ENCODE measurements around the gene EGFL8. TPM values are rescaled to one million over a fixed set of nuclear protein-coding genes. Genes with fewer than 3 reads are reported as not detected.

EGFL8 gene
- total RNA-seq, 1 donor from 2014 or later: 31.3 TPM

DNA sequence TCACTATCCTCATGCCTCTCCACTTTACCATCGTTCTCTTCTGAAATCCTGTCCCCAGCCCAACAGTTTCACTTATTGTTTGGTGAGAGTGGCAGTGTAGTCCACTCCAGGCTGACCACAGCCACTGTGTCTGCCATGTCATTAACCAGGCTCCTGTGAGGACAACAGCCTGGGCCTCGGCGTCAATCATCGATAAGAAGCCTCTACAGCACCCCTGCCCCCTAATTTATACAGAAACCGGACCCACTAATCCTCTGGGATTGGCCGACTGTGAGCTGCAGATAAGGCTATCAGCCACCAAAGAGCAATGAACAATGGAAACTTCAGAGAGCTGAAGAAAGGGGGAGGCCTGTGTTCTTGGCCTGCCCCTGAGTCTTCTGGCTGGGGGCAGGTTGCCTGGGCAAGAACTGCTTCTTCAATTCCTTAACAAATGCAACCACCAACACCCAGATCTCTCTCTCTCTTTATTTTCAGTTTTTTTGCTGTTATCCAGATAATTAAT, 3.4 kb downstream of the EGFL8 start:
- DNase-seq: no peak

DNA sequence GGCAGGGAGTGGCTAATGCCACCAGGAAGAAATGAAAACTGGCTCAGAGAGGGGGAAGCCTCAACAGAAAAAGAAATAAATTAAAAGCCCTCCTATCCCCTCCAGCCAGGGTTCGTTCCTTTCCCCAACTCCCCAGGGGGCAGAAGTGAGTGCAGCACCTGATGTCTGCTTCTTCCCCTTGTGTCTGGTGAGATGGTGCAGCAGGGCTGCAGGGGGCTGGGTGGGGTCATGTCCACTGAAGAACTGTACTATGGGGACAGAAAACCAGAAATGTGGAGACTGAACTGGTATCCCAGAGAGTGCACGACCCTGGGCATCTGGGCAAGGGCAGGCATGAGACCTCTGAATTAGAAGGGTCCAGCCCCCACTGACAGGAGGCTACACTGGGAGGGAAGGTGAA, 4.0 kb downstream of the EGFL8 start:
- DNase-seq: no peak

GRCh38 chr6:32168807-32169591, 4.6 kb downstream of the EGFL8 start:
- DNase-seq: no peak

DNA sequence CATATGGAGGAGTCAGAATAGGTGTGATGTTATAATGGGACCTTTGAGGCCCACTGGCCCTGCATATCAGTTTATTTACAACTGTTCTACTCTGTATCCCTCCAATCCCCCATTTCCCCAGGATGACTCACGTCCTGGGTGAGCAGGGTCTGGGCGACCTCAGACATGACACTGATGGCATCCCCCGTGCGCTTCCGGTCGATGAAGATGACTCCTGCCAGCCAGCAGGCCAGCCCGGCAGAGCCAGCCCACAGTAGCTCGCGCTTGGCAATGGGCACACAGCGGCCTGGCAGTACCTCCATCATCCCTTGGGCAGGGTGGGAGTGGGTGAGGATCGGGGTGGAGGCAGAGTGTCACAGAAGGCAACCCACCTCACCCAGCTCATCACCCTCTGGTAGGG, 5.9 kb downstream of the EGFL8 start:
- DNase-seq: no peak

- no peak for DNase-seq
Measured at GRCh38 chr6:32171234-32171633, 6.8 kb downstream of the EGFL8 start.

DNA sequence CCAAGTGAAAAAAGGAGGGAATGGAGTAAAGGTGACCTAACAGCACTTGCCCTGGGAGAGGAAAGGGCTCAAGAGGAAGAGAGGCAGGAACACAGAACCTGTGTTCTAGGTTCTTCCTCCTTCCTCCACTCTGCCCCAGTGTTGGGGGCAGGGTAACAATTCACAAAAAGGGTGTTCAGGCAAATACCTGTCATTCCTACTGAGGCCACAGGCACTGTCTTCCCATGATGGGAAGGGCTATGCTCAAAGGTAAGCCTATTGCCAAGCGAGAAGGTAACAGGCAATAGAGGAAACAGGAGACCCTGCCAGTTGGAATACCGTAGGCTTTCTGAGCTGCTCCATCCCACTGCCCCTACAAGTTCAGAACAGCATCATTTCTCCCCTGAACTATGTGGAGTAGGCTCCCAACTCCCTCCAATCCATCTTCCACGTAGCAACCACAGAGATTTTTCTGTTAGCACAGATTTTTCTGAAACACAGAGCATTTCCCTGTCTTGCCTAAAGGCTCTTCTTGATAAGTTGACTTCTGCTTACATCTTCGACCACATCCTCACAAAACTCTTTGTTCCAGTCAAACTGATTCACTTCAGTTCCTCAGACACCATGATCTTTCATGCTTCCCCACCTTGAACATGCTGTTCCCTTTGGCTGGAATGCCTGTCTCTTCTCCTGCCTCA, 8.8 kb downstream of the EGFL8 start:
- DNase-seq: no peak

- no peak for DNase-seq
Measured at GRCh38 chr6:32174416-32174815, 10.0 kb downstream of the EGFL8 start.

DNA sequence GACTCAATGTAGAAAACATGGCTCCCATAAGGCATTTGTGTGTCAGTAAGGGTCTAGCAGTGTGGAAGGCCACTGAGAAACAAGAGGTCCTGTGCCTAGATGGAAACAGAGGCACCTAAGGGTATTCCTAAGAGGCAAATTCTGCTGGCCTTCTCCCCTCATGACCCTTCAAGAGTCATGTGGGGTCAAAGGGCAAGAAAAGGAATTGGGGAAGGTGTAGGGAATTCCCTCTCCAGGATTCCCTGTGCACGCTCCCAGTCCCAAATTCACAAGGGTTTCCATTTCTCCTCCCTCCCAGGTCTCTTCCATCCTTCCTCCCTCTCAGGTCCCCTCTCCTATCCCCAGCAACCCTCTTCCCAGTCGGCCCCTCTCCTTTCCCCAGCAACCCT, 10.9 kb downstream of the EGFL8 start:
- no peak for DNase-seq

DNA sequence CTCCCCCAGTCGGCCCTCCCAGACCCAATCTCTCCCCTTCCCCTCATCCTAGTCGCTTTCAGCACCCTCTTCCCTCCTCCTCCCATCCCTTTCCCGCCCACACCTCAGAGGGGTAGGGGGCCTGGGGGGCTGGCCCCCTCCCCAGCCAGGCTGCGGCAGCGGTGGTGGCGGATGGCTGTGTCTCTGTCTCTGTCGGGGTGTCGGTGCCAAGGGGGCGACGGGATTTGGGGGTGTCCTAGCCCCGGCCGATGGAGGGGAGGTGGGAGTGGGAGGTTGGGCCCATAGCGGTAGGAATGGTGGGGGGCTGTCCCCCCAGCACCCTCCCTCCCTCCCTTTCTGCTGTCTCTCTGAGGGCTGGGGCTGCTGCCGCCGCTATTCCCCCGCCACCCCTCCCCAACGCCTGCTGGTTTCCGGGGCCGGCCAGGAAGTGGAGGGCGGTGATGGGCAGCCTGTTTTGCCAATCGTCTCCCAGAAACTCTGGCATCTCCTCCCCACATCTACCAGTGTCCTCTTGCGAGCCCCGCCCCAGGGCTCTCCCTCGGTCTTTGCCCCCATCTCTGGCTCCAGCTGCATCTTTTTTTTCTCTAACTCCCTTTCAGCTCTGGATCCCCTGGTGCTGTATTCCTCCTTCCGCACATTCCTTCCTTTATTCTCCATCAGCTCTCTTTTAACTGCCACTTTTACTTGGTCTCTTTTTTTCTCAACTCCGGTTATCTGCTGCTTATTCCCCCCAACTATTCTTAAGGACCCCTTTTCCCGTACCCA, 11.5 kb downstream of the EGFL8 start, which contains the start of gene AGPAT1:
AGPAT1 (minus strand) TSS at position 374 of the 765 bp plus-strand sequence. CDS start 4,588 bp downstream, outside the sequence.
- peak; percentile 99 for DNase-seq

DNA sequence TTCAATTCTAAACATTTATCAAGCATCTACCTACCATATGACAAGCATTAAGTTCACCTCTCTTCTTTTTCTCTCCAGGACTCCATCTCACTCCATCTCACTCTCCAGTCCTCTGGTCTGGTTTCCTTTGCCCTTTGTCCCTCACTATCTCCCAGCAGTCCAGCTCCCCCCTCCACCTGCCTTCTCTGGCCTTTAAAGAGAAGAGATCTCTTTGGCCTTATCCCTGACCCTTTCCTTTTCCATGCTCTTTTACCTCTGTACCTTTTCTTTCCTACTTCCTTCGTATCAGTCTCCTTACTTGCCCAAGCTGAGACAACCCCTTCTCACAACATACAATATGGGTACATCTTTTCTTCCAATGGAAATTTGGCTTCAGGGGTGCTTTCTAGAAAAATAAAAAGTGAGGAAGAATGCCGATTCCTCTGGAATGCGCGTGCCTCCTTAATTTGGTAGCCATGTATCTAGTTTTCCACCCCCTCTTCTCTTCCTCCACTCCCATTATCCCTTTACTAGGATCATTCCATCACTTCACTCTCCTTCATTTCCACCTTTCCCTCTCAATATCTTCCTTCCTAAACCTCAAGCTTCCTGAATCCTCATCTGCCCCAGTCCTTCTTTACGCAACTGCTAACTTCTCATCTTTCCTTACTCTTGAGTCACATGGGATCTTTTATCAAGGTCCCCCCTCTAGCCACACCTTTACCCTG, 12.2 kb downstream of the EGFL8 start:
- DNase-seq: no peak

DNA sequence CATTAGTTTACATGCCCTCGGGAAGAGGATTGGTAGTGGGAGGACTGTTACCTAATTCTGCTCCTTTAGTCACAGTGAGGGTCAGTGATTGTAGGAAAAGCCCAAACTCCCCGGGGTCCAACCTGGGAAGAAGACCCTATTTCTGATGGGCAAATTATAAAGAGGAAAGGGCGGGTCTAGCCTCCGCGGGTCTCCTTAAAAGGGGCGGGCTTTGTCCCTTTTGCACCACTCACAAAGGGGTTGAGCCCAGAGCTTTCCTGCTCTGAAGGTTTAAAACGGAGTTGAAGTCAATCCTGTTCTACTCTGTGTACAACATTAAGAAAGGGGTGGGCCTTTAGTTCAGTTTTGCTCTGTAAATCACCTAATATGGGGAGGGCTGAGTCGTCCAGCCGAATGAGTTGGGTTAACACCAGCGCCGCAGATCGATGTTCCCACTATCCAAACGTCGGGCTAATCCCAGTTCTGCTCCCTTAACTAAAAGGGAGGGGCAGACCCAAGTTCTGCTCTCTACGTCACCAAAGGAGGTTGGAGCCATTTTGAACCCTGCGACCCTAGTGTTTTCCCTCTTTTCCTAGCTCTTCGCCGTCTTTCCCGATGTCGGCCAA, 12.9 kb downstream of the EGFL8 start:
- DNase-seq: peak; percentile 82

- DNase-seq: peak; percentile 100
Measured at GRCh38 chr6:32177788-32178546, 13.6 kb downstream of the EGFL8 start, which contains the start of gene RNF5. TSS of gene RNF5 (plus strand) at chr6:32178405. CDS start at chr6:32178512, 107 bp downstream.

- no peak for DNase-seq
Measured at GRCh38 chr6:32178547-32179440, 14.4 kb downstream of the EGFL8 start.

GRCh38 chr6:32179766-32180405, 15.5 kb downstream of the EGFL8 start:
- no peak for DNase-seq

- DNase-seq: no peak
Measured at GRCh38 chr6:32181148-32181702, 16.8 kb downstream of the EGFL8 start.

- DNase-seq: no peak
Measured at GRCh38 chr6:32181915-32182529, 17.6 kb downstream of the EGFL8 start.

DNA sequence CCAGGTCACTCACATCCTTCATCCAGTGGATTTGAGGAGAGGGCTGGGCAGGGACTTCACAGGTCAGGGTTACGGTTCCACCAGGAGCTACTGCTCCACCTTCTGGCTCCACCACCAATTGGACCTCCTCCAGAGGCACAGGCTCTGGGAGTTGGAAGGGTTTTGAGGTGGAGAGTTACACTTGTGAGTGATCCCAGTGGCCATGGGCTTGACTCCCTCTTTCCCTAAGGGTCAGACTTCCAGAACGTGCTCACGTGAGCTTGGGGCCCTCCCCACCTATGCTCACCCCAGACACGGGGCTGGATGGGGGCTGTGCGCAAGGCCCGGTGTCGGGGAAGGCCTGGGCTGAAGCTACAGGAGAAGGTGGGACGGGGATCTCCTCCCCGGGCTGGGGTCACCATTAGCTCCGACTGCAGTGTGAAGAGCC, 18.2 kb downstream of the EGFL8 start:
- no peak for DNase-seq

DNA sequence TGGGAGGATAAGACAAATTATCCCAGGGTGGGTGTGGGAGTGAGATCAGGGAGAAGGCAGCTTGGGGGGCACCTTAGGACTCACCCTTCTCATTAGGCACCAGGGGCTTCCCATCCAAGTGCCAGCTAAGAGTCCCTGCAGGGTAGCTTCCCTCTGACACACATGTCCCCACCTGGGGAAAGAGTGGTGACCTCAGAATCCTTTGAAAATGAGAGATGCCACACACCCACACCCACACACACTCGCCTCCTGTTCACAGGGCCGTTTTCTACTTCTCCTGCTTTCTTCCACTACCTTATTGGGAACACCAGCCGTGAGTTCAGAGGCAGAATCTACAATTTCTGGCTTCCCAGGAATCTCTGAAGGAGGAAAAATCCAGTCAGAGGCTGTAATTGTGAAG, 18.6 kb downstream of the EGFL8 start:
- DNase-seq: no peak

Data from tongue (tissue), 2 donors.